ENCODE measurements around the gene ZNFX1.
"Not testable (repeated sequence)": the region's sequence is repeated elsewhere in the genome, so short reads cannot be mapped to it uniquely, and the experiment has no call there.

GRCh38 chr20:49314052-49314451 is 36.2 kb upstream of the ZNFX1 start:
- TF ChIP-seq CTCF (IDR thresholded peaks at IDR 0.05; ENCODE audit: poor library complexity, severe bottlenecking); EZH2 (IDR thresholded peaks at IDR 0.05; ENCODE audit: borderline replicate concordance, insufficient read depth, low read length, poor library complexity, severe bottlenecking); POLR2AphosphoS5 (IDR thresholded peaks at IDR 0.05); EP300 (conservative IDR thresholded peaks at IDR 0.05; ENCODE audit: poor library complexity, severe bottlenecking); MXI1 (conservative IDR thresholded peaks at IDR 0.05; ENCODE audit: poor library complexity, severe bottlenecking); SMC3 (conservative IDR thresholded peaks at IDR 0.05; ENCODE audit: poor library complexity); TAF1 (IDR thresholded peaks at IDR 0.05; ENCODE audit: low read depth): not testable (repeated sequence)

All from neural cell (in vitro differentiated cells).